Thyroid gland (tissue), 4 donors: ENCODE measurements around the gene GKAP1. TPM values are rescaled to one million over a fixed set of nuclear protein-coding genes. Genes with fewer than 3 reads are reported as not detected.

Experiments
- DNase-seq, 2 donors: peaks; one replicate each; pipeline ENCODE4 v3.0.0-alpha.2; 2019
- H3K27ac ChIP-seq, 3 donors: fragments of 200-600 bp; sonication (generic); 1 replicate in 2 of 3; 2 replicates in 1 of 3; pipeline ENCODE4 v1.5.1; 2016 to 2019; ENCODE audit warnings: mild to moderate bottlenecking in 1 of 3, moderate library complexity in 1 of 3
- H3K27me3 ChIP-seq: fragments of 200-600 bp; sonication (generic); one replicate; pipeline ENCODE4 v1.5.1; 2019
- H3K36me3 ChIP-seq, 2 donors: fragments of 200-600 bp; sonication (generic); one replicate each; pipeline ENCODE4 v1.5.1; 2016 to 2019
- H3K4me1 ChIP-seq, 2 donors: fragments of 200-600 bp; sonication (generic); one replicate each; pipeline ENCODE4 v1.5.1; 2017 to 2019
- H3K4me3 ChIP-seq, 3 donors: fragments of 200-600 bp; sonication (generic); replicated peaks in 1 of 3; 1 replicate in 2 of 3; 2 replicates in 1 of 3; pipeline ENCODE4 v1.5.1; 2016; ENCODE audit warnings: mild to moderate bottlenecking in 1 of 3
- H3K9me3 ChIP-seq: fragments of 200-600 bp; sonication (generic); one replicate; pipeline ENCODE4 v1.5.1; 2017
- POLR2A ChIP-seq, 2 donors: fragments of 450-650 bp; IDR thresholded peaks; one replicate each; pipeline ENCODE4 v1.6.1; 2017; ENCODE audit warnings: antibody characterized with exemption in 2 of 2, mild to moderate bottlenecking in 2 of 2, moderate library complexity in 1 of 2
- WGBS, 2 donors: methylation state at CpG; one replicate each; pipeline ENCODE4 v1.1.5; 2017; 5-methylcytosine and 5-hydroxymethylcytosine counted together
- intact Hi-C: fragments of 100-400 bp; cut with DNase I; formaldehyde crosslinking; loops from one replicate; pipeline ENCODE4 v1.15.1; 2023
- total RNA-seq, 4 donors: library from RNA; depleted of rRNA; stranded (reverse); fragments of >200 nt; gene quantifications; one replicate each; pipeline ENCODE4 v1.2.3, GENCODE V29; 2016
- TF ChIP-seq, protein P1 (sequence below), 6 experiments: fragments of 200-600 bp in 3 of 6; fragments of 450-650 bp in 3 of 6; sonication (generic) in 3 of 6; IDR thresholded peaks; one replicate each; pipeline ENCODE4 v1.5.1; 2016 to 2019; ENCODE audit warnings: antibody characterized with exemption in 6 of 6, mild to moderate bottlenecking in 2 of 6, inconsistent platforms in 1 of 6, moderate library complexity in 1 of 6

Gene GKAP1
- total RNA-seq, 4 donors from 2014 or later, result 15.5 to 24.3 (median 19.0) TPM

GRCh38 chr9:83800236-83801033, 17.1 kb downstream of the GKAP1 start:
- 92% methylated on average over 13 of the region's 13 CpGs for WGBS, 2 donors

GRCh38 chr9:83794051-83794450, 23.5 kb downstream of the GKAP1 start:
- DNase-seq, result no peak
- intact Hi-C loops, result no loop called here
- Histone ChIP-seq H3K4me1 (no peaks in the 10 kb centered on the region), H3K27ac (no peak overlapping the region), H3K36me3 (peaks cover 0 to 7% of the 10 kb centered on the region in 2 donors), H3K4me3 (no peak overlapping the region), H3K27me3 (no peaks in the 10 kb centered on the region), H3K9me3 (no peaks in the 10 kb centered on the region)
- WGBS, 2 donors, result 93 to 95% methylated on average over 2 of the region's 2 CpGs
- TF ChIP-seq POLR2A (IDR thresholded peaks at IDR 0.05), result no peak
- TF ChIP-seq, protein P1, sequence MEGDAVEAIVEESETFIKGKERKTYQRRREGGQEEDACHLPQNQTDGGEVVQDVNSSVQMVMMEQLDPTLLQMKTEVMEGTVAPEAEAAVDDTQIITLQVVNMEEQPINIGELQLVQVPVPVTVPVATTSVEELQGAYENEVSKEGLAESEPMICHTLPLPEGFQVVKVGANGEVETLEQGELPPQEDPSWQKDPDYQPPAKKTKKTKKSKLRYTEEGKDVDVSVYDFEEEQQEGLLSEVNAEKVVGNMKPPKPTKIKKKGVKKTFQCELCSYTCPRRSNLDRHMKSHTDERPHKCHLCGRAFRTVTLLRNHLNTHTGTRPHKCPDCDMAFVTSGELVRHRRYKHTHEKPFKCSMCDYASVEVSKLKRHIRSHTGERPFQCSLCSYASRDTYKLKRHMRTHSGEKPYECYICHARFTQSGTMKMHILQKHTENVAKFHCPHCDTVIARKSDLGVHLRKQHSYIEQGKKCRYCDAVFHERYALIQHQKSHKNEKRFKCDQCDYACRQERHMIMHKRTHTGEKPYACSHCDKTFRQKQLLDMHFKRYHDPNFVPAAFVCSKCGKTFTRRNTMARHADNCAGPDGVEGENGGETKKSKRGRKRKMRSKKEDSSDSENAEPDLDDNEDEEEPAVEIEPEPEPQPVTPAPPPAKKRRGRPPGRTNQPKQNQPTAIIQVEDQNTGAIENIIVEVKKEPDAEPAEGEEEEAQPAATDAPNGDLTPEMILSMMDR (IDR thresholded peaks at IDR 0.05), result no peak

More at GRCh38 chr9:83800236-83801033, 17.1 kb downstream of the GKAP1 start:
- no peak for DNase-seq
- intact Hi-C loops, result no loop called here
- Histone ChIP-seq H3K4me1 (no peaks in the 10 kb centered on the region), H3K27ac (no peak overlapping the region), H3K36me3 (peaks cover 0 to 8% of the 10 kb centered on the region in 2 donors), H3K27me3 (no peaks in the 10 kb centered on the region), H3K4me3 (no peak overlapping the region), H3K9me3 (no peaks in the 10 kb centered on the region)
- TF ChIP-seq POLR2A (IDR thresholded peaks at IDR 0.05), result no peak
- TF ChIP-seq, protein P1 (IDR thresholded peaks at IDR 0.05), result no peak

GRCh38 chr9:83792746-83793145, 24.8 kb downstream of the GKAP1 start:
- WGBS, 2 donors, result 86 to 96% methylated on average over 1 of the region's 1 CpG
- H3K36me3 ChIP-seq, result no peaks in the 10 kb centered on the region

GRCh38 chr9:83778164-83778563, 39.4 kb downstream of the GKAP1 start:
- Histone ChIP-seq H3K4me3 (no peak overlapping the region), H3K9me3 (no peaks in the 10 kb centered on the region), H3K36me3 (no peaks in the 10 kb centered on the region), H3K4me1 (no peaks in the 10 kb centered on the region), H3K27ac (no peak overlapping the region), H3K27me3 (no peaks in the 10 kb centered on the region)
- no peak for DNase-seq
- TF ChIP-seq POLR2A (IDR thresholded peaks at IDR 0.05), result no peak
- TF ChIP-seq, protein P1 (IDR thresholded peaks at IDR 0.05), result no peak
- 96% methylated on average over 2 of the region's 2 CpGs for WGBS, 2 donors
- intact Hi-C loops, result no loop called here

More at GRCh38 chr9:83792746-83793145, 24.8 kb downstream of the GKAP1 start:
- no peaks in the 10 kb centered on the region for H3K27me3 ChIP-seq
- DNase-seq, result no peak
- no peak overlapping the region for H3K27ac ChIP-seq
- no peaks in the 10 kb centered on the region for H3K9me3 ChIP-seq
- intact Hi-C loops, result no loop called here
- TF ChIP-seq, protein P1 (IDR thresholded peaks at IDR 0.05), result no peak
- no peak for TF ChIP-seq POLR2A (IDR thresholded peaks at IDR 0.05)
- H3K4me1 ChIP-seq, result no peaks in the 10 kb centered on the region
- no peak overlapping the region for H3K4me3 ChIP-seq

- TF ChIP-seq, protein P1 (IDR thresholded peaks at IDR 0.05), result no peak
- TF ChIP-seq POLR2A (IDR thresholded peaks at IDR 0.05), result no peak
- WGBS, 2 donors, result 90 to 92% methylated on average over 2 of the region's 2 CpGs
- Histone ChIP-seq H3K4me1 (no peaks in the 10 kb centered on the region), H3K4me3 (no peak overlapping the region), H3K9me3 (no peaks in the 10 kb centered on the region), H3K27ac (no peak overlapping the region), H3K27me3 (no peaks in the 10 kb centered on the region), H3K36me3 (no peaks in the 10 kb centered on the region)
- no peak for DNase-seq
- intact Hi-C loops, result no loop called here
These were observed 41.6 kb downstream of the GKAP1 start for GRCh38 chr9:83775932-83776331.
